HG03354 (cell line): Measurements from ENCODE around the gene STYX.

Experiments
- ATAC-seq: cut with Tn5 transposase; IDR thresholded peaks from one replicate; pipeline ENCODE4 v1.9.1; 2021; ENCODE audit warnings: mild to moderate bottlenecking; ENCODE audit not compliant: unreplicated experiment, poor library complexity, severe bottlenecking

STYX gene

DNA sequence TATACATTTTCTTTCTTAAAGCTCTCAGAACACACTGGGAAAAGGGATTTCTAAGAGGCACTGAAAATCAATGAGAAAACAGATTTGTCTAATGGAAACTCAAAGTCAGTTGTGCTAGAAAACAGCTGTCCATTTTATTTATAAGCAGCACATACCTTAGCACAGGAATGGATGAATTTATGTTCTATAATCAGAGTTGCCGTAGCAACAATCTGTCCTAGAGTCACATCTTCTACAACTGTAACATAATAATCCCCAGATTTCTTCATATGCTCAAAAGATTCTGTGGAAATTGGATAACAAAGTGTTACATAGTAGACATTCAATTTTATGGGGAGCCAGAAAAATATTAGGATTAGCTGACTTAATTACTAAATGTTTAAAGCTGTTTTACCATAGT, 51.7 kb downstream of the STYX start:
- no peak for ATAC-seq

DNA sequence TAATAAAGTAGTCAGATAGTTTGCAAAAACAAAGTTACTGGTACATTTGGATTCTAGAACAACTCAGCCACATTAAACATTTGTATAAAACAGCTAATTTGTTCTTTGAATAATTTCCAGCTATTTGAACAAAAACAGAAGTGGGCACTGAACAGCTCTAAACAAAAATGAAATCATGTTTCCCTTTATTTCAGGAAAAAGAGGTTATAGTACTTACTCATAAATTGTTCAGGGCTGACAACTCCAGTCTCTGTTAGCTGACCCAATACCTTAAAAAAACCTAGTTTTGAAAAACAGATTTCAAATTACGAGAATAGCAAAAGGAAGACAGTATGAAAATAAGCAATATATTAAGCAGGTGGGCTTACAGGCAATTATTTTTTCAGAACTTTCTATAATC, 53.2 kb downstream of the STYX start:
- ATAC-seq = no peak

DNA sequence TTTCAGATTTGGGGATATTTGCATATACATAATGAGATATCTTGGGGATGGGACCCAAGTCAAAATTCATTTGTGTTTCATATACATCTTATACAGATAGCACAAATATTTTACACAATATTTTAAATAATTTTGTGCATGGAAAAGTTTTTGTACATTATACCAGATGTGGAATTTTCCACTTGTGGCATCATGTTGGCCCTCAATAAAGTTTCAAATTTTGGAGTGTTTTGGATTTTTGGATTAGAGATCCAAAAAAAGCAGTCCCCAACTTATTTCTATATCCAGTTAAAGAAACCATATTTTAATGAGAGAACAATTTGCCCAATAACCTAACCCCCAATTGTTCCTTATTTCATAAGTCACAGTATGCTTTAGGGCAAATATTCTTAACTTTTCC, 56.9 kb downstream of the STYX start:
- ATAC-seq = no peak

DNA sequence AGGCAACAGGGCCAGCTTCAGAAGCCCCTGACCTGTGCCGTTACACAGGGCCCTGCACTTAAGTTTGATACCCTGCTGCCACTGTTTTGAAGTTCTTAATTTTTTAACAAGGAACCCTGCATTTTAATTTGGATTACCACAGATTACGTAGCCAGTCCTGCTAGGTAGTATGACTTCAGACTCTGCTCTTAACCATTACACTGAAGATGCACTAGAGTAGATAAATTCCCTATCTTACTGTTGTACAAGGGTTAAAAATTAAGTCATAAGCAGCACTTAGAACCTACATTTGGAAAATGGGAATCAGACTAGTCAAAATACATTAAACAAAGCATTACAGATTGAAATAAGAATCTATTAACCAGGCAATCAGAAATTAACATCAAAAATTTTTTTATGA, 59.2 kb downstream of the STYX start:
- ATAC-seq = no peak

DNA sequence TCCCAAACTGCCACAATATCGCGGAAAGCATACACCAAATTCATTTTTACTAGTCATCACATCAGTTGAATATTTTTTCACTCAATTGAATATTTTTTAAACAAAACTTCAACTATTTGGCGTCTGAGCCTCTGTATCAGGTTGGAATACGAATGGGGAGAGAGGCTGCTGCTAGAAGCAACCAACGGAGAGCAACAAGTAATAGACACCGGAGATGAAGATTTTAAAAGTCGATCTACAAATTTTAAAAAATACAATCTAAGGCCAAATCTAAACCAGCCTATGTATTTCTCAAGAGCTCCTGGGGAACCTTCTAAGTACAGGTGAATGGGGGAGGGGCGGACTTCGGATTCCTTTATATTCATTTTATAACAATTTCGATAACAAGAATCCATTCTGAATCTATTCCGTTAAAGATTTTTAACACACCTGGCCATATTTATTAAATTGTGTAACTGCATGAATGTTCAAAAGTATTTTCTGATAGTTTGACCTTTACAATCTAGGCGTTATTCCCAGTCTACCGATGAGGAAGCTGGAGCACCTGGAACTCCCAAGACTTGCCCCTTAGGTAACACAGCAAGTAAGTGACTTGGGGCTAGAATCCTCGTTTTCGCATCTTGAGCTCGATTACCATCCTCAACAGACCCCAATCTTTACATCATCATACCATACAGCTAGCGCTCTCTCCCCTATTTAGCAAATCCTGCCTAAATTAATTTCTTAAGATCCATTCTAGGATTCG, 60.2 kb downstream of the STYX start:
- ATAC-seq = no peak

DNA sequence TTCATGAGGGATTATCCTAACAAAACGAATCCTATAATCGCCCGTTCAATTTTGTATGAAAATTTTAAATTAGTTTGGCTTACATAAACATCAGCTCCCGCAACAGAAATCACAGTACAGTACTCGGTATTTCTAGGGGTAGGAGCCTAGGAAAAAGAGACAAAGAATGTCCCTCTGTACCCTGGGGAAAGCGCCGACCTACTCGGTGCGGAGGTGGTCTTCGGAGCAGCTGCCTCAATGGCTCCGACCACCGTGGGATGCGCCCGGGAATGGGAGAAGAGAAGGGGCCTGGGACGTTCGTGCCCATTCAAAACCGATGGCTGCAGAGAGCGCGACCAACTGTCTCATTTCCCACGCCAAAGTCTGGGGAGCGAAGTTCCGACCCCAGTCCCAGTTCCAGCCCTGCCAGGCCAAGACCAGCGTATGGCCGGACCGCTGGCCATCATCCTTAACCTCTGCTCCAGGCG, 60.8 kb downstream of the STYX start:
- peak; percentile 27 for ATAC-seq

DNA sequence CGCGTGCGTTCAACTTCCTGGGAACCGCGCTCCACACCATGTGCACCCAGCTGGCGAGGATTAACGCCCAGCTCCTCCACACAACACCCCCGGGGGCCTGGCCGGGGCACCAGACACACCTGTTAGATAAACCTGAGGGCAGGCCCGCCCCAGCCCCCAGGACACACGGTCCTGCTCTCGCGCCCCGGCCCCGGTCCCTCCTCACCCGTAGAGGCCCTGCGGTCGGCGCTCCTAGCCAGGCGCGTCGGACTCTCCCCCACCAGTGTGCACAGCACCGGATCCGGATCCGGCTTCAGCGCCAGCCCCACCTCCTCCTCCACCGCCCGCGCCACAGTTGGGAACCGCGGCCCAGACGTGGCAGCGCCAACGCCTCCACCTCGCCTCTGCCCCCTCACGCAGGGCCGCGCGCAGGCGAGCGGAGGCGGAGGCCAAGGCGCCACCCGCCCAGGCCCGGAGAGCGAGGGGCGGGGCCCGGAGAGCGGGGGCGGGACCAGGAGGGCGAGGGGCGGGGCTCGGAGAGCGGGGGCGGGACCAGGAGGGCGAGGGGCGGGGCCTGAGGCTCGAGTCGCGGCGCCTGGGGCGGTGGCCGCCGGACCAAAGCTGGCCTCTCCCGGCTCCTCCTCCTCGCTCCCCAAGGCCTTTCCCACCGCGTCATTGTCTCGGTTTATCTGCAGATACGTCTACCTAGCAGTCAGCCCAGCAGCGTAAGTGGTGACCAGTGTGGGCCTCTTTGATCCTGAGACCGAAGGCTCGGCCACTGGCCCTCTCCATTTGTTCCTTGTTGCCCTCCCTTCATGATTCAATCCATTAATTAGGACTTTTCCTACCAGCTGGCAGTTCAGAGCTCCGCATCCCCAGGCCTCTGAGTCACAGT, 61.5 kb downstream of the STYX start, which contains the start of gene GNPNAT1:
Gene GNPNAT1 (minus strand): TSS at position 385 of the 874 bp plus-strand sequence. CDS start 6,957 bp downstream, outside the sequence.
- ATAC-seq = peak; percentile 94

DNA sequence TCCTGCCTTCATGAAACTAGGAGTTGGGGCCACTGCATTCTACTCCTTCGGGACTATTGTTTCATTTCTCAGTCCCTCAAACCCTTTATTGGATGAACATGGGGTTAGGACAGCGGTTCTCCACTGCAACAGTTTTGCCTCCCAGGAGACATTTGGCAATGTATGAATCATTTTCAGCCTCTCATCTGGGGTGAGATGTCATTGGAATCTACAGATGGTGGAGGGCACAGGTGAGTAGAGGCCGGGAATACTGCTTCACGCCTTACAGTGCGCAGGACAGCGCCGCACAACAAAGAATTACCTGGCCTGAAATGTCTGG, 62.1 kb downstream of the STYX start:
- no peak for ATAC-seq

DNA sequence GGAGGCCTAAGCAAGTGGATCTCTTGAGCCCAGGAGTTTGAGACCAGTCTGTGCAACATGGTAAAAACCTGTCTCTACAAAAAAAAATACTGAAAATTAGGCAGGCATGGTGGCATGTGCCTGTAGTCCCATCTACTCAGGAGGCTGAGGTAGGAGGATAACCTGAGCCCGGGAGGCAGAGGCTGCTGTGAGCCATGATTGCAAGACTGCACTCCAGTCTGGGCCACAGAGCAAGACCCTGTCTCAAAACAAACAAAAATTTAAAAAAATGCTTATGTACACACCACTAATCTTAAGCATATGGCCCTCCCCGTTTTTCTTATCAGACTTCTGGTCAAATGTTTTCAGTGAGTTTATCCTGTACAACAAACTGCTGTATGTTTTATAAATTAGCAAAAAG, 63.1 kb downstream of the STYX start:
- ATAC-seq = no peak

DNA sequence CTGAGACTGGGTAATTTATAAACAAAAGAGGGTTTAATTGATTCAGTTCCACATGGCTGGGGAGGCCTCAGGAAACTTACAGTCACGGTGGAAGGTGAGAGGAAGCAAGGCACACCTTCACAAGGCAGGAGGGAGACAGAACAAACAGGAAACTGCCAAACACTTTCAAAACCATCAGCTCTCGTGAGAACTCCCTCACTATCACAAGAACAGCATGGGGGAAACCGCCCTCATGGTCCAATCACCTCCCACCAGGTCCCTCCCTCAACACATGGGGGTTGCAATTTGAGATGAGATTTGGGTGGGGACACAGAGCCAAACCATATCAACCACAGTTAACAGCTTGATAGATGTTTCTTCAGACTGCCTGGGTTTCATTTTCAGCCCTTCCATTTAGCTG, 67.7 kb downstream of the STYX start:
- no peak for ATAC-seq

DNA sequence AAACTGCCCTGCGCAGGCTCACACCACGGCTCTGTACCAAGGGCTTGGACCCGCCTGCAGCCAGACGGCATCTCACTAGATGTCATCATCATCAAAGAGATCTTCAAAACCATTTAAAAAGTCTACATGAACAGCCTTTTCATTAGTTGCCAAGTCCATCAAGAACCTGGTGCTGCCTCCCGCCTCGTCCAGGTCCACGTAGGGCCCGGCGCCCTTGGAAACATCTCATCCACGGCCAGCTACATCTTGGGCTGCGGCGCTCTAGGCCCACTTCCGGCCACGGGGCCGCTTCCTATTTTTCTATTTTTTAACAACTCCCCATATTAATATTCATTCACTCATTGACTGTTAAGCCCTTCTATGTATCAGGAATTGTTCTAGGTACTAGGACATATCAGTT, 68.9 kb downstream of the STYX start:
- ATAC-seq = no peak

DNA sequence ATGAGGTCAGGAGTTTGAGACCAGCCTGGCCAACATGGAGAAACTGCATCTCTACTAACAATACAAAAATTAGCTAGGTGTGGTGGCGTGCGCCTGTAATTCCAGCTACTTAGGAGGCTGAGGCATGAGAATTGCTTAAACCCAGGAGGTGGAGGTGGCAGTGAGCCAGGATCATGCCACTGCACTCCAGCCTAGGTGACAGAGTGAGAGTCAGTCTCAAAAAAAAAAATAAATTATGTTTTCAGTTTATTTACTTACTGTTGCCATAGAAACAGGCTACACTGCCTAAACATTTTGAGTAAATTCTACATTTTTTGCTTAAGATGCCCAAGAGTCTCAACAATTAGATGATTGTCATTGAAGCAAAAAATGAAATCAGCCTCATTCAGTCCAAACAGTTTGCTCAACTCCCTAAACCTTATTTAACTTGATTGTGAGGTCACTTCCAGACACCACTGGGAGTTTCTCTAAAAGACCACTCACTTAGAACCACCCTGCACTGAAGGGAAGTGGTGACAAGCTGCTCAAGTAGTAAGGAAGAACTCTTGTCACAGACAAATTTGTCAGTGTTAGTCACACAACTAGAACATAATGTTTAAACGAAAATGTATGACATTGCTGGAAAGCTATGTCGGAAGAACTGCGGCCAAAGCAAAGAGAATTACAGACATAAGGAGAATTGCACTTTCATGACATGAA, 71.2 kb downstream of the STYX start:
- ATAC-seq = no peak

DNA sequence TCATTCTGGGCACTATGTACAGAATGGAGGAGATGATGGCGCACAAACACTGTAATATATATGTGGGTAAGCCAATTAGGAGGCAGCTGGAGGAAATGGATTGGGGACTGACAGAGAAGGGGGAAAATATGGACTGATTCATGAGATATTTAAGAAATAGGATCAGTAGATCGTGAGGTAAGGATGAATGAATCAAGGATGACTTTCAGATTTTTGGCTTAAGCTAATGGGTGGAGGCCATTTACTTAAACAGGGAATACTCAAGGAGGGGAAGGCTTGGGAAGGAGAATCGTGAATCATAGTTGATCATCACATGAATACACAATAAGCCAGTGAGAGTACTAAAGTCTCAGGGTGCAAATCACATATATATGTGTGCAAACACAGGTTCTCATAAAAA, 72.6 kb downstream of the STYX start:
- ATAC-seq = no peak

DNA sequence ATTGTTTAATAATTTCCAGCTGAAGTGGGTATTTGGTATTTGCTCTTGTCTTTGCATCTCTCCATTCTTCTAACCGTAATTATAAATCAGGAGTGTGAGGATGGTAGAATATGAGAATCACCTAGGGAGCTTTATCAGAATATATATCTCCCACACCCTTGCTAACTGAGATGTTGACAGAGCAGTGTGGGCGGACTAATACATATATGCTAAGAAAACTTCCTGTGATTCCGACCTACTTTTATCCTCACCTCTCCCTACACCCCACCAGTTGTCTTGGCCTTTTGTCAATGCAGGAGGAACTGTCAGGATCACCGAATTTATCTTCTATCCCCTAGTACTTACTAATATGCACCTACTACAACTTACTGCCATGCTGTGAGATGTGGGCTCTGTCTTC, 76.1 kb downstream of the STYX start:
- no peak for ATAC-seq

DNA sequence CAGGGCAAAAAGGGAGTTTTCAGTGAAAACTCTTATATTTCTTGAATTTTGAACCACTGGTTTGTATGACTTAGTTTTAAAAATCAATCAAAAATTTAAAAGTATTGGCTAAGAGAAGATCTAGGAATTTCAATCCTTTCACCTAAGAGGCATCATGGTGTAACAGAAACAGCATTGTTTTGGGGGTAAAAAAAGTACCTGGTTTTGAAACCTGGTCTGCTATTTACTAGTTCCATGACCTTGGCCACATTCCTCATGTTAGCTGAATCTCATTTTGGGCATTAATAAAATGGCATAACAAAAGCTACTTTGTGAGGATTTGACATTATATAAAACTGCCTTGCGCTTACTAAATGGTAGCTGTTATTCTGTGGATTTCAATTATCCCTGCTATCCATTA, 78.1 kb downstream of the STYX start:
- no peak for ATAC-seq

DNA sequence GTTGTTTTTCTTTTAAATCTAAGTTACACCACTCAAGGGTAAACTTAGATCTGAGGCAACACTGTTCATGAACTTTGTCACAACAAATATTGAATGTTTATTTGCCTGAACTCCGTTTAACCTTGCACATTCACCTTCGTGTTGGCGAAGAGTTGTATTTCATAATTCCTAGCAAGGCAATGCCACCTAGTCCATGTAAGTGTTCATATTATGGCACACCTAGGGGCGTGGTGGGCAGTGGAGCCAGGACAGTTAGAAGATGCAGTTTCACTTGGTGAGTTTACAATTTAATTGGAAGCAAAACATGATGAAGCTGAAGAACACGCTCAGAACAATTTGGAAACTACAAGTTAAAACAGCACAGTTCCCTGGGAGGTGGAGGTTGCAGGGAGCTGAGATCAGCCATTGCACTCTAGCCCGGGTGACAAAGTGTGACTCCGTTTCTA, 91.9 kb downstream of the STYX start:
- ATAC-seq = no peak

DNA sequence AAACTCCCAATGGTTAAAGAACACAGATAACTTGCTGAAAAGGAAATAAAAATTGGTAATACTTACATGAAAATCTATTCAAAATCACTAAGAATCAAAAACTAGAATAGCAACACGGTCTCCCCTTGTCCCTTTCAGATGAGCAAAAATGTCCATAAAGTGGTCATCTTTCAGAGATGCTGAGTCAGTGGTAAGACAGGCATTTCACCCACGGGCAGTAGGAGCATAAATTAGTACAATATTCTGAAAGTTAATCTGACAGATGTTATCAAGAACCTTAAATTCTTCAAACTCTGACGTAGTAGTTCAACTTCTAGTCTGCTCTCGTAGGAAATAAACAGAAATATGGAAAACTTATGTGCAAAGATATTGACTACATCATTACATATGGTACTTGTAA, 94.5 kb downstream of the STYX start:
- ATAC-seq = no peak
